UCSD-AML1 (cell line): ENCODE data around the gene PRDM15.

ENCODE experiments used
- DNase-seq: peaks from one replicate; lab custom pipeline; 2025; ENCODE audit not compliant: unreplicated experiment; lab: John Stamatoyannopoulos, UW

The PRDM15 gene

DNA sequence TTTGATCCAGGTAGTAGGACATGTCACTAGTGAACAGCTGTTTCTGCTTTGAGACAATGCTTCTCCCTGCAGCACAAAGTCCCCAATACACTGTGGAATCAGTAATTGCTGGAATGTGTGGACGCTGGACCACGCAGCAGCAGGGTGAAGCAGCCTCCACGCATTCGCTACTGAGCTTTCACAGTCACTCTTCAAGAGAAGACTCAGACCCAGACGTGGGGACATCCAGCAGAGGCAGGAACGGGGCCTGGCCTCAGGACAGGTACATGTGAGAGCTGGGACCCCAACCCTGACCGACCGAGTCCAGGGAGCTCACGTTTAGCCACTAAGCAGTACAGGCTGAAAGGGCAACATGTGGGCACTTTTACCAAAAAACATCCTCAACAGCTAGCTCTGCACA lies 34.1 kb upstream of the PRDM15 start:
- DNase-seq, result no peak

DNA sequence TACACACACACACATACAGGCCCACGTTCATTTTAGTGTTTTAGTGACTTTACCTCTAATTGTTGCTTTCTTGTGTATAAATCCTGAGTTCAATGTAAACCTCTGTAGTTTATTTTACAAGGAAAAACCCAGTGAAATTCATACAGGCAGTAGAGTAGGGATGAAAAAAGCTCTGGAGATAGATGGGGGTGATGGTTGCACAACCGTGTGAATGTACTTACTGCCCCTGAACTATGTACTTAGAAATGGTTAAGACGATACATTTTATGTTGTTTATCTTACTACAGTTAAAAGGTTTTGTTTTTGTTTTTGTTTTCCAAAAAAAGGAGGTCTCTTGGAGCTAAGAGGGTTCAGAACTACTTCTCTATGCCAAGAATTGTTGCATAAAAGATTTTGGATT lies 29.7 kb upstream of the PRDM15 start:
- DNase-seq, result no peak

DNA sequence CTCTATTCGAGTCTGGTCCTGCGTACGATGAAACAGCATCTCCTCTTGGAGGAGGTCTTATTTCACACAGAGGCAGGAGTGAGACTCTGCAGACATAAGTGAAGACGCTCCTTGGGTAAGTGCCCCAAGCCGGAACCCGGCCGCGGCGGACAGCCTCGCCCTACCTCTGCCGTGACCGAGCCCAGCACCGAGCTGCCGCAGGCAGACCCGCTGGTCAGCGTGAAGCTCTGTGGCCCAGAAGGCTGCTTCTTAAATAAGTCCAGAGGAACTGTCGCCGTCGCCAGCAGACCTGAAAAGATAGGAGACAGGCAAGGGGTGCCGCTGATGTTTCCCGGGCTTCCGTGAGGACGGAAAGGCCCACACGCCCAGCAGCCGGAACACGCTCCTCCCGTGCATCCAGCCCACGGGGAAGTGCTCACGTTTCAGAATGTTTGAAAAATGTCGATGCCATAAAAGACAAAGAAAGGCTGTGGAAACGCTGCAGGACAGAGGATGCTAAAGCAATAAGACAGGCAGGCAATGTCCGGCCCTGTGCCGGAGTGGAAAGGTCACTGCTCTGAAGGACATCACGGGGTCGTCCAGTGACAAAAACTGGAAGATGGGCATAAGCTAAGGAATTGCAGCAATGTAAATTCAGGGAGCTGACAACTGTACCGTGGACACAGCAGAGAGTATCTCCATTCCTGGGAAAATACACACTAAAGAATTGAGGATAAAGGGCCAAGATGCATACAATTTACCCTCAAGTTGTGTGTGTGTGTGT lies 28.5 kb upstream of the PRDM15 start:
- DNase-seq, result no peak

DNA sequence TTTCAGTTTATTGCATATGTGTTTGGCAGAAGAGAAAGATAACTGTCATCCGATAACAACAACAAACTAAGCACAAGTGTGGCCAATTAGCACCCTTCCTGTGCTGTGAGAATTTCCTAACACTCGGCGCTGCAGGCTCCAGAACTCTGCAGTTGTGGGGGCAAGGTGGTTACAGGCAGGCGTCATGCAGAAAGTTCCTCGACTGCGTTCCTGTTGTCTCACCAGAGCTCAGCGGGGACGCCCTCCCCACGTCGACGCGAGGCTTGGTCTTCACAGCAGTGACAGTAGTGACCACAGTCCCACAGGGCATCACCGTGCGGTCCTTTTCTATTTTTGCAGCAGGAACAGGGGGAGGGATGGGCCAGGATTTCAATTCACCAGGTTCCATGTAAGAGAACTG lies 27.6 kb upstream of the PRDM15 start:
- no peak for DNase-seq

DNA sequence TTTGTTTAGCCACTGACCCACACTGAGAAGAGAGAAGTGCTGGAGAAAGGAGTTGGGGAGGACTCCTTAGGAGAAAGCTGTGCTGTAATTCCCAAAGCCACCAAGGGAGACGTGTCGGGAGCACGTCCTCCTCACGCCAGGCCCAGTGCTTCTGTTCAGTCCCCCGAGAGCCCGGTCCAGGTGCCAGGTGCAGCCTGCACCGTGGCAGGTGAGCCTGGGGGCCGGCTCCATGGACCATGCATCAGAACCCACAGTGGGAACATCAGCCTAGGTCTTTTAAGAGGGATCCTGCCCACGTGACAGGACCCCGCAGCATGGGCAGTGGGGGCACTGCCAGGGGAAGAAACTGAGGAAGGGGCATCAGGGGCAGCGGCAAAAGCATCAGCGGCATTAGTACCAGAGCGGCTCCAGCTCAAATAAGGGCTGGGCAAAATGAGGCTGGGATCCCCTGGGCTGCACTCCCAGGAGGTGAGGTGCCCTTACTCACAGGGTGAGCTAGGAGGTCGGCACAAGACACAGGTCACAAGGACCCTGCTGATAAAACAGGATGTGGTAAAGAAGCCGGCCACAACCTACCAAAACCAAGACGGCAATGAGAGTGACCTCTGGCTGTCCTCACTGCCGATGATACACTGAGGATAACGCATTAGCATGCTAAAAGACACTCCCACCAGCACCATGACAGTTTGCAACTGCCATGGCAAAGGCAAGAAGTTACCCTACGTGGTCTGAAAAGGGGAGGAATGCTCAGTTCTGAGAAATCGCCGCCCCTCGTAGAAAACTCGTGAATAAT lies 24.6 kb upstream of the PRDM15 start:
- no peak for DNase-seq

DNA sequence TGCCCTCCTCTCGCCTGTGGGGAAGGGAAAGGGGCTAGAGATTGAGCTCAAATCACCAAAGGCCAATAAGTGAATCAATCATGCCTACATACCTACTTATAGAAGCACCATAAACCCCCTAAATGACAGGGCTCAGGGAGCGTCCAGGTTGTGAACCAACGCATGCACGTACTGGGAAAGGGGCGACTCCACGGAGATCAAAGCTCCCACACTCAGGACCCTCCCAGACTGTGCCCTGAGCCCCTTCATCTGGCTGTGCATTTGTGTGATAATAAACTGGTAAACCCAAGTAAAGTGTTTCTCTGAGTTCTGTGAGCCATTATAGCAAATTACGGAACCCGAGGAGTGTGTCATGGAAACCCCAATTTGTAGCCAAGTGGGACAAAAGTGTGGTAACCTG lies 23.8 kb upstream of the PRDM15 start:
- no peak for DNase-seq

DNA sequence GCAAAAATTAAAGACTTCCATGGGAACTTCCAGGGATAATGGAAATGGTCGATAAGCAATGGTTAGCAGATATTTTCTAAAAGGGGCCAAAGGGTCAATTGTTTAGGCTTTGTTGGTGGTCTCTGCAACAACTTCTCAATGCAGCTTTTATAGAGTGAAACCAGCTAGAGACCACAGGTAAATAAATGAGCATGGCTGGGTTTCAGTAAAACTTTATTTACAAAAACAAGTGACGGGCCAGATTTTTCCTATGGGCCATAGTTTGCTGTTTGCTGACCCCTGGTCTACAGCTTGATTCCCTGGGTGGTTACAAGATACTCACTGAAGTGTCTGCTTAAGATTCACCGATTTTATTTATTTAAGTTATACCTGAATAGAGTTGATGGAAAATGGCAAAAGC lies 22.6 kb upstream of the PRDM15 start:
- no peak for DNase-seq

DNA sequence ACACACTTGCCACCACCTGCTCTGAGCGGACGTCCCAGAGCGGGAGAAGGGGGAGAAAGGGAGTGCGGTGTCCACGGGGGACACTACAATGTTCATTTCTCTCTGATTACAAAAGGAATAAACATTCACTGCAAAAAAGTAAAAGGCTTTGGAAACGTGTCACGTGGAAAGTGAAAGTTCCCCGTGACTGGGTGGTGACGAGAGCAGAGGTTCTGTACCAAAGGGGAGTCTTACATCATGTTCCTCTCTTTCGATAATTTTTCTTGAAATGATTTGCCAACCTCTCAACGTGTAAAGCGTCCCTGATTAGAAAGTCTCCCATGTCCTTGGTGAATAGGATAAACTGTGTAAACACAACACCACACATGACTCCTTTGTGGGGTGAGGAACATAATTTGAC lies 22.0 kb upstream of the PRDM15 start:
- DNase-seq, result no peak

DNA sequence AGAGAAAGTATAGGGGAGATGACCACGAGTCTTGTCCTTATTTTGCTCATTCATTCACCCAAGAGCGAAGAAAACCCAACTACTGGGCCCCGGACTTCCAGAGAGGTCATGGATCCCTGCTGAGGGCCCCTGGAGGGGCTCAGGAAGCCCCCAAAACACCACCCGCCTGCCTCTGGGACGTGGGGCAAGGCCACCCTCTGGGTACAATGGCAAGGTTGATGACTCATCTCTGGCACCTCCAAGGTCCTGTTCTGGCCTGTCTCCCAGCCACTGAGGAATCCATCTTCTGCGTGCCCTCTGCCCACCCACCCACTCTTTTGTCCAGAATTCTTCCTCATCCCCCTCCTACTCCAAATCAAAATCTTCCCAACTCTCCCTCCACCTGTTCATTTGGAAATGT lies 21.3 kb upstream of the PRDM15 start:
- no peak for DNase-seq

DNA sequence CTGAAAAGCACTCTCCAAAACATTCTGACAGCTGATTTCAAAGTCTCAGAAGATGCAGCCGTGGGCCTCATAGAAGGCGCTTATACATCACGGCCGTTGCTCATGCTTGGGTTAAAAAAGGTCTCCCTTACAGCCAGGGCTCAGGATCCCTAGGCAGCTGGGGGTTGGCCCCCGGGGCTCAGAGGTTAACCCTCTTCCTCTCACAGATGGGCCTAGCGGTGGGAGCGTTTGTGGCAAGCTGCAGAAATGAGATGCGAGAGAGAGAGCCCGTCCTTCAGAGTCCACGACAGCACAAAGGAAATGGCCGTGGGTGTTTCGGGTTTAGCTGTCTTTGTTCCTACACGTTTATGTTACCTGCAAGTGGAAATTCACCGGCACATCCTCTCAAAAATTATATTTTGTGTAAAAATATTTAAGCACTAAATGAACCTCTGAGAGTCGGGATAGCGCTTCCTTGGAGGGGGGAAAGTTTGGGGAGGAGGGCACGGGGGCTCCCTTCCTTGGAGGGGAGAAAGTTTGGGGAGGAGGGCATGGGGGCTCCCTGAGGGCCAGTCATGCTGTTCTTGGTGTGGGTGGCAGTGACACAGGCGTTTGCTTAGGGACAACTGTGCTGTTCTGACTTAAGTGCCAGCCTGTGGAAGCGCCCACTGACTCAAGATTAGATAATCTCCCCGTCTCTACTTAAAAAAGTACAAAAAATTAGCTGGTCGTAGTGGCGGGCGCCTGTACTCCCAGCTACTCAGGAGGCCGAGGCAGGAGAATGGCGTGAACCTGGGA lies 20.5 kb upstream of the PRDM15 start:
- no peak for DNase-seq

DNA sequence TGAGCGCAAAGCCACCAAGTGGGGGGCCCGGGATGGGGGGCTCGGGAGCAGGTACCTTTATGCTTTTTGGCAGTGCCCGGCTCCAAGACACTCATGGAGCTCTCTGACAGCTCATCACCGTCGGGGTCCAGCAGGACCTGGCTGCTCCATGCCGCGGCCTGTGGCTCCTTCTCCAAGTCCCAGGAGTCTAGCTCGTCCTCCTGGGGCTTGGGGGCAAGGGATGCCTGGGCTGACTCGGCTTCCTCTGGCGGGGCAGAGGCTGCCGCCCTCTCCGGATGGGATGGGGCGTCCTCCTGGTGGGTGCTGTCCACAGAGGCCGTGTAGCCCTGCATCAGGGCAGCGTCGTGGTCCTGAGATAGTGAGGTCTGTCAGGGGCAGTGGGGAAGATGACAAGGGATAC lies 19.9 kb upstream of the PRDM15 start:
- no peak for DNase-seq

DNA sequence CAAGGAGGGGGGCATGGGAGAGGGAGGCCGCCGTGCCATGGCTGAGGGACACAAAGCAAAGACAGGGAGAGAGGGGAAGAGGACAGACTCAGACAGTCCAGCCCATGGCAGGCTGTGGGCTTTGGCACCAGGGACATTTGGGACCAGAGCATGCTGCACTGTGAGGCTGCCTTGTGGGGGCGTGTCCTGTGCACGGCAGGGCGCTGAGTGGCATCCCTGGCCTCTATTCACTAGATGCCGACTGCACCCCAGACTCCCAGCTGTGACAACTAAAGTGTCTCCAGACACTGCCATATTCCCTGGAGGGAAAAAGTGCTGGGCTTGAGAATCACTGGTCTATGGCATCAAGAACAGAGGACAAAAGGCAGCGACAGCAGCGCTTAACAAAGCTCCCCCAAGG lies 18.6 kb upstream of the PRDM15 start:
- DNase-seq, result no peak

DNA sequence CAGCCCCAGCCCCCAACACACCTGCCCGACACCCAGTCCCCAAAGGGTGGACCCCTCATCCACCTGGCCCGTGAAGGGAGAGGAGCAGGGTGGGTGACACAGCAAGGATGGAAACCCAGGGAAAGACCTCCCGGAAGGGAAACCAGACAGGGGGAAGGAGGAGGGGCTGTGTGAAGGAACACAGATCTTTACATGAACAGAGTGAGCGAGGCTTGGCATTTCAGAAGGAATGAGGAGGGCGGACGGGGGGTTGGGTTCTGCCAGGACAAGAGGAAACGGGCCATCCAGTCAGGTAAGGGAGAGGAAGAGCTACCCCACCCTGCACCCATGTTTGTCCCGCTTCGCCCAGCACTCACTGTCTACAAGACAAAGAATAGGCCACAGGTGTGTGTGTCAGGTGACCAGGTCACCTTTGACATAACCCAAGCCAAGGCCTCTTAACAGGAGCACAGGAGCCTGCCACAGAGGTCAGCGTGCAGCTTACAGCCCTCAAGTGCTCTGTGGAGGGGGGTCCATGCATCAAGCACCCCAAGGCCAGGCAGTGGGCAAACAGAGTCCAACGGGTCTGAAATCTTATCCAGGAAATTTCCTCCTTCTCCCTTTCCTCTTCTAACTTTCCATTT lies 18.0 kb upstream of the PRDM15 start:
- no peak for DNase-seq

DNA sequence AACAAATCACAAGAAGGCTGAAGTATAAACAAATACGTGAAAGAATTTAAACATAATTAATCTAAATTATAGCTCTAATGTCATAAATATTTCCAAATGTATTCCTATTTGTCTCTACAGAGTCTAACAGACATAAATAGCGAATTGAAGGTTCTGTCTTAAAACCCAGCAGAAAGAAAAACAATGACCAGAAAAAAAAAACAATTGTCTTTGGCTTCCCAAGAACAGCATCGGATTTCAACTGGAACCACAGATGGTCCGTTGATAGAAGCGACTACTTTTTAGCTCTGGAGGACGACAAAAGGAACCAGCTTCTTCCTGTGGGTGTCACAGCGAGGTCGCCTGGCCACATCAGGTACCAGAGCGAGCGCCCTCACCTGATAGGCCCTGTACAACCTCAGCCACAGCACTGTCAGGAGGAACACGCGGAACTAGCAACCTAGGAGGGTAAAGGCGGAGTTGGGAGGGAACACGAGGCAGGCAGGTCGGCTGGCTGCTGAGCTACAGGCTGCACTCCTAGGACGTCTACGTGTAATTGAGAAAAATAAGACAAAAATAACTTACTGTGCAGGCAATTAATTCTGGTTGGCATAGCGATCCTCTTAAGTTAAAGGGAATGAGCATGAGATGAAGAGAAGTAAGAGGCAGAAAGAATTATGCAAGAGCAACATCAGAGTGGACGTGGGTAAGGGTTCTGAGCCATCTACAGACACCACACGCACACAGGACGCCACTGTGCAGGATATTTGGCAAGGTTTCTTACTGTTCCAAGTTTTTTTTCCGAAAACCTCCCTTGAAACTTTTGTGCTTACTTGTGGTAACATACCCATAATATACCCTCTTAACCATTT lies 16.7 kb upstream of the PRDM15 start:
- no peak for DNase-seq

DNA sequence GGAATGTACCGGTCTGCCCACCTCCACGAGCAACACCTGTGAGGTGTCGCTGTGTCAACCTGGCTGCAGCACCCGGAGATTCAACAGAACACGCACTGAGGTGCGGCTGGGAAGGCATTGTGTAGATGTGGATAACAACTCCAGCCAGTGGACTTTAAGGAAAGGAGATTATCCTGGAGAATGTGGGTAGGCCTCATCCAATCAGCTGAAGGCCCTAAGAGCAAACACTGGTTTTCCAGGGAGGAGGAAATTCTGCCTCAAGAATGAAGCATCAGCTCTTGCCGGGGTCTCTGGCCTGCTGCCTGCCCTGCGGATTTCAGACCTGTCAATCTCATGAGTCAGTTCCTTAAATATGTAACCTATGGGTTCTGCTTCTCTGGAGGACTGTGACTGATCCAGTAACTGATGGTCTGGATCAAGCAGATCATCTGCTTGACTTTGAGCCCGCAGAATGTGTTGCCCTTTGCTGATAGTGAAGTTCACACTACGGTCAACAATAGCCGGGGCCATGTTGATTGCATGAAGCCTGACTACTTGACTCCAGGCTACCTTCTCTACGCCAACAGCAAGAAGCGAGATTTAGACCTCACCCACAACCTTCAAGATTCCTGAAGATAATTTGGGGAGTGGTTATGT lies 15.9 kb upstream of the PRDM15 start:
- no peak for DNase-seq

DNA sequence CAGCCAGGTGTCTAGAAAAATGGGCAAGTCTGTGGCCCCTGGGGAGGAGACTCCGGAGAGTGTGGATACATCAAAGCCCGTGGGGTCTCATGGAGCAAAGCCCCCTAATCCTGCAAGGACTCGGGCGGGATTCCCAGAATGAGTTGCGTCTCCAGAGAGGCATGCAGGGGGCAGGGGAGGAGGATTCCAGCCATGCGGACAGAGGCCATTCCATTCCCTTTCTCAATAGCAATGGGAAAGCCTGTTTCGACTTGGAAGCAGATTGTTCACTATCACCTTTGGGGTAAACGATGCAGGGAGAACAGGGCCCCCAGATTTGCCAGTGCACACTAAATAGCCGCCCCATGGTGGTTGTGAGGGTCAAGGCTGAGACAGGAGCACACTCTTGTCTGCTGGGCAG lies 15.4 kb upstream of the PRDM15 start:
- no peak for DNase-seq

DNA sequence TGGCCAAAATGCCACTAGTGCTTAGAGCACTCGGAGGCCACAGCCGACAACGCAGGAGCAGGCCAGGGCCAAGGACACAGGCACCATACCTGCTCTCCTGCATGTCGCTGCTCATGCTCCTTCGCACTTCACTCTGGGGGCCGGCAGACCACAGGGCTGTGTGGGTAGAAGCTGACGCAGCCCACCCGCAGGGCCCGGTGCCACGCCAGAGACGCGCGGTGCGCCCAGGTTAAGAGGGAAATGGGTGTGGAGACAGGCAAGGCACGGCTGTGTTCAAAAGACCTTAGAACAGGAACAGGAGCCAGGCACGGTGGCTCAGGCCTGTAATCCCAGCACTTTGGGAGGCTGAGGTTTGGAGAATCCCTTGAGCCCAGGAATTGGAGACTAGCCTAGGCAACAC lies 13.6 kb upstream of the PRDM15 start:
- DNase-seq, result no peak

DNA sequence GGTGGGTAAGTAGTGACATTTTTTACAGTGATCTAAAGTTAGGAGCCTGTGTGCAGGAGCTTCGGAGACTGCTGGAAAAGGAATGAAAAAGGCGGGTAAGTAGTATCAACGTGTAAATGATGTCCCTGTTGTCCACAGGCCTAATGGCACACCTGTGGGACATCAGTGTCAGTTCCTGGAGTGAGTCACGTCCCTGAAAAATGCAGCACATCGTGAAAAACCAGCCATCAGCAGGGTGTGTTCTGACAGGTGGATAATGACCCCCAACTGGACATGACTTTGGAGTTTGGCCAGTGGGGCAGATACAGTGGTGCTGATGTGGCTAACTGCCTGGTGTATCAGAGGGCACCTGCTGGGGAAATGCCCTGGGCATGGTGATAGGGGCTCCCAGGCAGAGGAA lies 12.0 kb upstream of the PRDM15 start:
- no peak for DNase-seq

DNA sequence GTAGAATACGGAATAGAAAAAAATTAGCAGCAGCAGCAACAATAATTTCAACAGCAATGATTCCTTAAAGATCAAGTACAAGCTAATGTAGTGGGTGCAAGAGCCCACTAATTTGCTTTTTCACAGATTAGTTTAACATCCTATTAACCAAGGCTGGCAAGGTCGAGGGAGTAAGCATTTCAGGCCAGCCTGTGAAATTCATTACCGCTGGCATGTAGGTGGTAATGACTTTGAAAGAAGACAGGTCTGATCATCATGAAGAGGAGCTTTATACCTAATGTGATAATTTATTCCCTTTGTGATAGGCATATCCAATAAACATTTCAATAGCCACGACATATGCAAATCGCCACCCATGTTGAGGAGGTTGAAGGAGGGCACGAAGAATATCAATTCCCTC lies 11.2 kb upstream of the PRDM15 start:
- no peak for DNase-seq

DNA sequence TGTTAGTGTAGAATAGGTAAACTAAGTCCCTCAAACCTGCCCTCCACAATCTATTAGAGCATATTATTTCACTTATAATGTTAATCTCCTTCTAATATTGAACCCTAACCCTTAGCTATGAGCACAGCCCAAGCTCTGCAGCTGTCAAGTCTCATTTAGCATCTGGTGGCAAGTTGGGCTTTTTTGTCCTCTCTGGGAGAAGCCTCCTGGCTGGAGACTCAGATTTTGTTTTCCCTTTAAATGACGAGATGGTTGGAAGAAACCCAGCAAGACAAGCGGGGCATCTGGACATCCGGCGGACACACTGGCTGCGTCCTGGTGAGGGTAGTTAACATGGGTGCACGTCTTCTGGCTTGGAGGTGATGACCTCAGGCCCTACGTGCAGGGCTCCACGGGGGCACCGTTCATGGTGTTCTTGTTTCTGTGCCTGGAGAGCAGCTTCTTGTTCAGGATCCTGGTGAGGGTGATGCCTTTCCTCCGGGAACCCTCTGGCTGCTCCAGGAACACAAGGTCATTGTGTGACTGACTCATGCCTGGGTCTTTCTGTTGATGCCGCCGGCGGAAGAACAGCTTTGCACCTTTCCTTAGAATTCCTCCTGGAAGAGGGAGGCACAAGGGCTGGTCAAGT lies 9.7 kb upstream of the PRDM15 start:
- no peak for DNase-seq
